Tibial nerve (tissue), 4 donors: Measurements from ENCODE around the gene ZNF521. TPM values are rescaled to one million over a fixed set of nuclear protein-coding genes. Genes with fewer than 3 reads are reported as not detected.

Source experiments
- DNase-seq, 2 donors: peaks; one replicate each; pipeline ENCODE4 v3.0.0-alpha.2; 2019; ENCODE audit warnings: low spot score in 2 of 2
- H3K27ac ChIP-seq, 4 donors: fragments of 200-600 bp; sonication (generic) in 3 of 4; one replicate each; pipeline ENCODE4 v1.5.1; 2017 to 2019; ENCODE audit warnings: mild to moderate bottlenecking in 1 of 4
- H3K27me3 ChIP-seq, 2 donors: fragments of 200-600 bp; sonication (generic) in 1 of 2; one replicate each; pipeline versions ENCODE4 v1.5.1 to v1.6.0; 2017 to 2019
- H3K36me3 ChIP-seq, 3 donors: fragments of 200-600 bp; sonication (generic); one replicate each; pipeline ENCODE4 v1.5.1; 2018 to 2019
- H3K4me1 ChIP-seq, 4 donors: fragments of 200-600 bp; sonication (generic) in 3 of 4; one replicate each; pipeline ENCODE4 v1.5.1; 2017 to 2019
- H3K4me3 ChIP-seq, 4 donors: fragments of 200-600 bp; sonication (generic) in 3 of 4; one replicate each; pipeline ENCODE4 v1.5.1; 2017 to 2019; ENCODE audit warnings: mild to moderate bottlenecking in 1 of 4, moderate library complexity in 1 of 4
- H3K9me3 ChIP-seq, 4 donors: fragments of 200-600 bp; sonication (generic) in 3 of 4; one replicate each; pipeline ENCODE4 v1.5.1; 2017 to 2019
- CTCF ChIP-seq, 5 experiments: fragments of 200-600 bp in 3 of 5; fragments of 450-650 bp in 2 of 5; sonication (generic) in 3 of 5; IDR thresholded peaks; one replicate each; pipeline ENCODE4 v1.5.1; 2016 to 2019; ENCODE audit warnings: antibody characterized with exemption in 5 of 5, mild to moderate bottlenecking in 3 of 5, moderate library complexity in 2 of 5
- EP300 ChIP-seq, 2 donors: sonication (generic); formaldehyde crosslinking; IDR thresholded peaks; one replicate each; pipeline ENCODE4 v1.6.1; 2017; ENCODE audit warnings: antibody characterized with exemption in 2 of 2, mild to moderate bottlenecking in 1 of 2
- POLR2A ChIP-seq, 2 donors: fragments of 450-650 bp; IDR thresholded peaks; one replicate each; pipeline ENCODE4 v1.6.1; 2017; ENCODE audit warnings: antibody characterized with exemption in 2 of 2, mild to moderate bottlenecking in 2 of 2, moderate library complexity in 2 of 2
- WGBS, 2 donors: methylation state at CpG; one replicate each; pipeline ENCODE4 v1.1.5; 2018; 5-methylcytosine and 5-hydroxymethylcytosine counted together
- total RNA-seq, 4 donors: library from RNA; depleted of rRNA; stranded (reverse); fragments of >200 nt; gene quantifications; one replicate each; pipeline ENCODE4 v1.1.0, GENCODE V29; 2016

Gene ZNF521
- total RNA-seq, 4 donors from 2014 or later, result 32.7 to 66.3 (median 43.4) TPM

GRCh38 chr18:25351280-25351775 lies 638 bp downstream of the ZNF521 start:
- no peaks in the 10 kb centered on the region for H3K9me3 ChIP-seq
- H3K27ac ChIP-seq, result peak overlapping the region; percentile 79 to 95 (median 85)
- 1% methylated on average over 20 of the region's 20 CpGs for WGBS, 2 donors
- DNase-seq, result no peak
- peaks cover 0 to 27% (median 7%) of the 10 kb centered on the region in 4 donors for H3K4me1 ChIP-seq
- peaks cover 0 to 14% of the 10 kb centered on the region in 2 donors for H3K27me3 ChIP-seq
- no peaks in the 10 kb centered on the region for H3K36me3 ChIP-seq
- peak overlapping the region; percentile 54 to 82 (median 73) for H3K4me3 ChIP-seq
- TF ChIP-seq EP300 (IDR thresholded peaks at IDR 0.05) (no peak), POLR2A (IDR thresholded peaks at IDR 0.05) (no peak), CTCF (IDR thresholded peaks at IDR 0.05) (no peak)

- peak; percentile 40 to 54 for DNase-seq
- 1% methylated on average over 67 to 75 of the region's 76 CpGs for WGBS, 2 donors
- H3K9me3 ChIP-seq, result no peaks in the 10 kb centered on the region
- H3K4me3 ChIP-seq, result peak overlapping the region; percentile 54 to 82 (median 73)
- H3K4me1 ChIP-seq, result peaks cover 0 to 28% (median 7%) of the 10 kb centered on the region in 4 donors
- no peak for TF ChIP-seq POLR2A (IDR thresholded peaks at IDR 0.05)
- TF ChIP-seq EP300 (IDR thresholded peaks at IDR 0.05), result peak in 1 of 2 donors; percentile 74
- TF ChIP-seq CTCF (IDR thresholded peaks at IDR 0.05), result peak in 1 of 5 experiments; percentile 27
- peak overlapping the region; percentile 81 to 95 (median 87) for H3K27ac ChIP-seq
- peaks cover 0 to 14% of the 10 kb centered on the region in 2 donors for H3K27me3 ChIP-seq
- H3K36me3 ChIP-seq, result no peaks in the 10 kb centered on the region
Observed at GRCh38 chr18:25350489-25351251, 1.3 kb downstream of the ZNF521 start.

GRCh38 chr18:25349926-25350487 lies 2.0 kb downstream of the ZNF521 start:
- Histone ChIP-seq H3K4me3 (peak overlapping the region; percentile 54 to 82 (median 73)), H3K27me3 (peaks cover 0 to 14% of the 10 kb centered on the region in 2 donors), H3K27ac (peak overlapping the region; percentile 78 to 95 (median 86)), H3K4me1 (peaks cover 0 to 35% (median 7%) of the 10 kb centered on the region in 4 donors), H3K36me3 (no peaks in the 10 kb centered on the region), H3K9me3 (no peaks in the 10 kb centered on the region)
- no peak for DNase-seq
- 0 to 1% methylated on average over 25 to 49 of the region's 64 CpGs for whole genome bisulfite sequencing, 2 donors
- TF ChIP-seq CTCF (IDR thresholded peaks at IDR 0.05) (no peak), POLR2A (IDR thresholded peaks at IDR 0.05) (no peak), EP300 (IDR thresholded peaks at IDR 0.05) (no peak)

GRCh38 chr18:25349131-25349925 lies 2.6 kb downstream of the ZNF521 start:
- no peak for TF ChIP-seq POLR2A (IDR thresholded peaks at IDR 0.05)
- TF ChIP-seq EP300 (IDR thresholded peaks at IDR 0.05), result peak in 1 of 2 donors; percentile 16
- Histone ChIP-seq H3K9me3 (no peaks in the 10 kb centered on the region), H3K4me3 (peak overlapping the region; percentile 54 to 82 (median 73)), H3K27me3 (peaks cover 0 to 14% of the 10 kb centered on the region in 2 donors), H3K4me1 (peaks cover 0 to 35% (median 7%) of the 10 kb centered on the region in 4 donors), H3K36me3 (no peaks in the 10 kb centered on the region), H3K27ac (peak overlapping the region; percentile 78 to 95 (median 86))
- no peak for DNase-seq
- 4 to 5% methylated on average over 43 to 55 of the region's 78 CpGs for WGBS, 2 donors

- peak overlapping the region; percentile 78 to 95 (median 83) for H3K27ac ChIP-seq
- H3K36me3 ChIP-seq, result no peaks in the 10 kb centered on the region
- DNase-seq, result no peak
- H3K27me3 ChIP-seq, result peaks cover 0 to 14% of the 10 kb centered on the region in 2 donors
- peak overlapping the region; percentile 17 to 76 (median 57) for H3K4me3 ChIP-seq
- H3K9me3 ChIP-seq, result no peaks in the 10 kb centered on the region
- TF ChIP-seq EP300 (IDR thresholded peaks at IDR 0.05) (no peak), POLR2A (IDR thresholded peaks at IDR 0.05) (no peak), CTCF (IDR thresholded peaks at IDR 0.05) (no peak)
- WGBS, 2 donors, result 55% methylated on average over 17 of the region's 17 CpGs
- peaks cover 0 to 35% (median 7%) of the 10 kb centered on the region in 4 donors for H3K4me1 ChIP-seq
Observed at GRCh38 chr18:25348386-25349130, 3.4 kb downstream of the ZNF521 start.
